ENCODE results near the gene TTPAL. TPM values are rescaled to one million over a fixed set of nuclear protein-coding genes. Genes with fewer than 3 reads are reported as not detected.

The TTPAL gene
- total RNA-seq, 1 experiment from 2014 or later = 8.8 TPM

DNA sequence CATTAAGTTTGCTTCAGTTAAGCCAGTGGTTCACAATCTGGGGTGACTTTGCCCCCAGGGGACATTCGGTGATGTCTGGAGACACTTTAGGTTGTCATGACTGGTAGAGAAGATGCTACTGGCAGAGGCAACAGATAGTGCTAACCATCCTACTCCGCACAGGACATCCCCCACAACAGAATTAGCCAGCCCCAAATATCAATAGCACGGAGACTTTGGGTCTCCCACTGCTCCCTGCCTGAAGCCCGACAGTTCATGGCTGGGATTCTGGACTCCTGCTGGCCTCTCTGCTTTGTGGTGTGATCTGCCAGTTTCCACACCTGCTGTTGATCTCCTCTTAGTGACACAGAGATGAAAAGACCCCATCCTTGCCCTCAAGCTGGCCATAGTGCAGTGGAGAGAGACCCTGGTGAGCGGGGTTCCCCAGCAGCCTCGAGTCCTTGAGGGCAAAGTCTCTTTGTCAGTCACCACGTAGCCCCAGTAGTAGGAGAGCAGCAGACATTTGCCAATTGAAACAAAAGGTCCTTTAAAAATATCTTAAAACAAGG lies 24.7 kb upstream of the TTPAL start:
- Histone ChIP-seq H3K4me1 (replicated peaks) (peaks cover 6% of the 10 kb centered on the region), H3K27me3 (replicated peaks) (no peaks in the 10 kb centered on the region), H3K27ac (no peak overlapping the region), H3K36me3 (no peaks in the 10 kb centered on the region), H3K4me3 (no peak overlapping the region), H3K9me3 (replicated peaks) (no peaks in the 10 kb centered on the region)
- DNase-seq (ENCODE audit: low read depth in 1 of 2, low spot score in 2 of 2) = no peak

- DNase-seq (ENCODE audit: low read depth in 1 of 2, low spot score in 2 of 2) = no peak
Measured at GRCh38 chr20:44454306-44454963, 21.2 kb upstream of the TTPAL start.

GRCh38 chr20:44455126-44455525 lies 20.5 kb upstream of the TTPAL start:
- Histone ChIP-seq H3K9me3 (replicated peaks) (no peaks in the 10 kb centered on the region), H3K36me3 (no peaks in the 10 kb centered on the region), H3K4me3 (no peak overlapping the region), H3K27me3 (replicated peaks) (no peaks in the 10 kb centered on the region), H3K27ac (no peak overlapping the region), H3K4me1 (replicated peaks) (peaks cover 6% of the 10 kb centered on the region)
- DNase-seq (ENCODE audit: low read depth in 1 of 2, low spot score in 2 of 2) = no peak

More at GRCh38 chr20:44454306-44454963, 21.2 kb upstream of the TTPAL start:
- H3K27me3 ChIP-seq (replicated peaks) = no peaks in the 10 kb centered on the region
- no peaks in the 10 kb centered on the region for H3K36me3 ChIP-seq
- no peak overlapping the region for H3K4me3 ChIP-seq
- no peak overlapping the region for H3K27ac ChIP-seq
- H3K4me1 ChIP-seq (replicated peaks) = peaks cover 6% of the 10 kb centered on the region
- H3K9me3 ChIP-seq (replicated peaks) = no peaks in the 10 kb centered on the region

DNA sequence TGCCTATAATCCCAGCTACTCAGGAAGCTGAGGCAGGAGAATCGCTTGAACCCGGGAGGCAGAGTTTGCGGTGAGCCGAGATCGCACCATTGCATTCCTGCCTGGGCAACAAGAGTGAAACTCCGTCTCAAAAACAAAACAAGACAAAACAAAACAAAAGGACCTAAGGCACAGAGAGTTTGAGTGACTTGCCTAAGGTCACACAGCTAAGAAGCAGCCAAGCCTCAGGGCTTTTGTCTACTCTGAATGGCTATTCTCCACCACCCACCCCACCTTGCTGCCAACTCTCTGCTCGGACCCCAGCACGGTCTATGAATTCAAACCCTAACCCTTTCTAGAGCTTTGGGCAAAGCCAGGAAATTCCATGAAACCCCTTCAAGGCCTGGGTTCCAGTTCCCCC lies 19.1 kb upstream of the TTPAL start:
- Histone ChIP-seq H3K4me1 (replicated peaks) (no peaks in the 10 kb centered on the region), H3K27me3 (replicated peaks) (no peaks in the 10 kb centered on the region), H3K9me3 (replicated peaks) (no peaks in the 10 kb centered on the region), H3K27ac (no peak overlapping the region), H3K36me3 (no peaks in the 10 kb centered on the region), H3K4me3 (no peak overlapping the region)
- DNase-seq (ENCODE audit: low read depth in 1 of 2, low spot score in 2 of 2) = no peak

DNA sequence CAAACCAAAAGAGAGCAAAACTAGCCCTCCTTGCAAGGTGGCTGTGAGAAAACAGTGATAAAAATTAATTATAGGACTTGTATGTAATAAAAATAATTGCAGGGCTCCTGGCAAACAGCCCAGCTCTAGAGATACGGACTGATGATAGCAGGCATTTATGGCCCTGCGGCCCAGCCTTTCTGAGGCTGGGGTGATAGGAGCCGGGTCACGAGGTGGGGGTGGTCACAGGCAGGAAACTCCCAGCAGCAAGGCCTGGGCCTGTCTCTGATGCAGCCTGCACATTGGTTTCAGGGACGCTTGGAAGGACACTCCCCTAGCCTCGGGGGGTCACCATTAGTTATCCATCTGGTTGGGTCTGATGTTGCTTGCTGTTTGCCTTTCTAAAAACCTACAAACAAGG lies 18.7 kb upstream of the TTPAL start:
- H3K27ac ChIP-seq = no peak overlapping the region
- no peaks in the 10 kb centered on the region for H3K36me3 ChIP-seq
- no peaks in the 10 kb centered on the region for H3K27me3 ChIP-seq (replicated peaks)
- DNase-seq (ENCODE audit: low read depth in 1 of 2, low spot score in 2 of 2) = no peak
- no peak overlapping the region for H3K4me3 ChIP-seq
- H3K4me1 ChIP-seq (replicated peaks) = no peaks in the 10 kb centered on the region
- H3K9me3 ChIP-seq (replicated peaks) = no peaks in the 10 kb centered on the region

GRCh38 chr20:44459271-44459670 lies 16.4 kb upstream of the TTPAL start:
- H3K36me3 ChIP-seq = no peaks in the 10 kb centered on the region
- no peaks in the 10 kb centered on the region for H3K9me3 ChIP-seq (replicated peaks)
- no peak overlapping the region for H3K4me3 ChIP-seq
- H3K27ac ChIP-seq = no peak overlapping the region
- no peaks in the 10 kb centered on the region for H3K4me1 ChIP-seq (replicated peaks)
- H3K27me3 ChIP-seq (replicated peaks) = no peaks in the 10 kb centered on the region
- no peak for DNase-seq (ENCODE audit: low read depth in 1 of 2, low spot score in 2 of 2)

GRCh38 chr20:44460795-44461141 lies 14.9 kb upstream of the TTPAL start:
- no peak overlapping the region for H3K27ac ChIP-seq
- H3K4me3 ChIP-seq = no peak overlapping the region
- DNase-seq (ENCODE audit: low read depth in 1 of 2, low spot score in 2 of 2) = peak in 1 of 2 experiments; percentile 25
- no peaks in the 10 kb centered on the region for H3K9me3 ChIP-seq (replicated peaks)
- no peaks in the 10 kb centered on the region for H3K27me3 ChIP-seq (replicated peaks)
- H3K4me1 ChIP-seq (replicated peaks) = no peaks in the 10 kb centered on the region
- H3K36me3 ChIP-seq = no peaks in the 10 kb centered on the region

GRCh38 chr20:44461142-44461802 lies 14.4 kb upstream of the TTPAL start:
- H3K4me3 ChIP-seq = no peak overlapping the region
- no peaks in the 10 kb centered on the region for H3K27me3 ChIP-seq (replicated peaks)
- no peak for DNase-seq (ENCODE audit: low read depth in 1 of 2, low spot score in 2 of 2)
- no peaks in the 10 kb centered on the region for H3K9me3 ChIP-seq (replicated peaks)
- H3K36me3 ChIP-seq = no peaks in the 10 kb centered on the region
- no peak overlapping the region for H3K27ac ChIP-seq
- no peaks in the 10 kb centered on the region for H3K4me1 ChIP-seq (replicated peaks)

GRCh38 chr20:44461803-44462174 lies 13.9 kb upstream of the TTPAL start:
- Histone ChIP-seq H3K27ac (no peak overlapping the region), H3K27me3 (replicated peaks) (no peaks in the 10 kb centered on the region), H3K9me3 (replicated peaks) (no peaks in the 10 kb centered on the region), H3K36me3 (no peaks in the 10 kb centered on the region), H3K4me3 (no peak overlapping the region), H3K4me1 (replicated peaks) (no peaks in the 10 kb centered on the region)
- no peak for DNase-seq (ENCODE audit: low read depth in 1 of 2, low spot score in 2 of 2)

DNA sequence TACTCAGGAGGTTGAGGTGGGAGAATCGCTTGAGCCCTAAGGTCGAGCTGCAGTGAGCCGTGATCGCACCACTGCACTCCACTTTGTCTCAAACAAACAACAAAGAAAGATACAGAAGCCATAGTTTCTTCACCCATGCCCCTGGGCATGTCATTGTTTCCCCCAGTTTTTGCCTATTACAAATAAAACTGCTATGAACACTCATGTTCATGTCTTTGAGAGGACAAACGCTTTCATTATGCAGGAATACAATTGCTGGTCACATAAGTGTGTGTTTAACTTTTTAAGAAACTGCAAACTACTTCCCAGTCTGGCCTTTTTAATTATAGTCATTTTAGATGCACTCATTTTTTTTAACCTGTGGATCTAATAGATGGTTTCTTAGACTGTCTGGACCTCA lies 12.2 kb upstream of the TTPAL start:
- DNase-seq (ENCODE audit: low read depth in 1 of 2, low spot score in 2 of 2) = no peak
- H3K27ac ChIP-seq = no peak overlapping the region
- no peaks in the 10 kb centered on the region for H3K9me3 ChIP-seq (replicated peaks)
- no peak overlapping the region for H3K4me3 ChIP-seq
- H3K36me3 ChIP-seq = no peaks in the 10 kb centered on the region
- H3K4me1 ChIP-seq (replicated peaks) = no peaks in the 10 kb centered on the region
- H3K27me3 ChIP-seq (replicated peaks) = peaks cover 1% of the 10 kb centered on the region; the same call in 1 of the 2 replicates

DNA sequence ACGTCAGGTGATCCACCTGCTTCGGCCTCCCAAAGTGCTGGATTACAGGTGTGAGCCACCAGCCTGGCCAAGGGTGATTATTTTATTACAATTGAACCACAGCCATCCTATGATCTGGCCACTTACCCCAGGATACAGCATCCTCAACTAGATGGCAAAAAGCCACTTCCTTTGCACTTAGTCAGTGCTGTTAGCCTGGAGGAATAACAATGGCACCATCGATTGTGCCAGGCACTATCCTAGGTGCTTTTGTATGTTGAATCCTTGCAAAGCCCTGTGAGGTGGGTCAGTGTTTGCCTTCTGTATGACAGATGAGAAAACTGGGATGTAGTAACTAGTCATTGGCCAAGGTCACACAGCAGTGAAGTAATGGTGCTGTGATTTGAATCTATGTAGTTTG lies 11.2 kb upstream of the TTPAL start:
- H3K27ac ChIP-seq = no peak overlapping the region
- H3K4me3 ChIP-seq = no peak overlapping the region
- H3K27me3 ChIP-seq (replicated peaks) = peaks cover 5% of the 10 kb centered on the region; the same call in 1 of the 2 replicates
- no peak for DNase-seq (ENCODE audit: low read depth in 1 of 2, low spot score in 2 of 2)
- H3K4me1 ChIP-seq (replicated peaks) = no peaks in the 10 kb centered on the region
- no peaks in the 10 kb centered on the region for H3K9me3 ChIP-seq (replicated peaks)
- H3K36me3 ChIP-seq = no peaks in the 10 kb centered on the region

DNA sequence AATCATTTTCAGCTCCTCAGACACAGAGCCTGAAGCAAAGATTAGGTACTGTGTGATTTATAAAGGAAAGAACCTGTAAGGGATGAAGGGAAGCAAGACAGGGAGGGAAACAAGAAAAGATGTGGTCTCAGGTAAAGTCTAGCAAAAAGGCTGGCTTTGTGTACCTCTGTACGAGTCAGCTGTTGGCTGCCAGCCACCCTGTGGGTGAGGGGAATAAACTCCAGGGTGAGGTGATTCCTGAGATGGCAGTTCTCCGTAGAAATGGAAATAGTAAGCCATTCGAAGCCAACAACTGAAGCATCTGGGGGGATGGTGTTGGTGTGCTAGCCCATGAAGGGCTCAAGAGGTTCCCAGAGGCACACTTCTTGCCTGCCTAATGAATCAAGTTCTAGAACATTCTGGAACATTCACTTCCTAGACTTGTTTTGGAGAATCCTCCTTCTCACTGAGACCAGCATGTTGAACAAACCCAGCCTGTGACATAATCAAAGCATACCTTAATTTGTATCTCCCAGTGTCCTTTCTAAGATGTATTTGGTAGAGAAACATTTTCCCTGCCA lies 10.6 kb upstream of the TTPAL start:
- DNase-seq (ENCODE audit: low read depth in 1 of 2, low spot score in 2 of 2) = no peak
- no peak overlapping the region for H3K4me3 ChIP-seq
- H3K4me1 ChIP-seq (replicated peaks) = no peaks in the 10 kb centered on the region
- no peaks in the 10 kb centered on the region for H3K9me3 ChIP-seq (replicated peaks)
- H3K27ac ChIP-seq = no peak overlapping the region
- H3K27me3 ChIP-seq (replicated peaks) = peaks cover 5% of the 10 kb centered on the region; the same call in 1 of the 2 replicates
- no peaks in the 10 kb centered on the region for H3K36me3 ChIP-seq

DNA sequence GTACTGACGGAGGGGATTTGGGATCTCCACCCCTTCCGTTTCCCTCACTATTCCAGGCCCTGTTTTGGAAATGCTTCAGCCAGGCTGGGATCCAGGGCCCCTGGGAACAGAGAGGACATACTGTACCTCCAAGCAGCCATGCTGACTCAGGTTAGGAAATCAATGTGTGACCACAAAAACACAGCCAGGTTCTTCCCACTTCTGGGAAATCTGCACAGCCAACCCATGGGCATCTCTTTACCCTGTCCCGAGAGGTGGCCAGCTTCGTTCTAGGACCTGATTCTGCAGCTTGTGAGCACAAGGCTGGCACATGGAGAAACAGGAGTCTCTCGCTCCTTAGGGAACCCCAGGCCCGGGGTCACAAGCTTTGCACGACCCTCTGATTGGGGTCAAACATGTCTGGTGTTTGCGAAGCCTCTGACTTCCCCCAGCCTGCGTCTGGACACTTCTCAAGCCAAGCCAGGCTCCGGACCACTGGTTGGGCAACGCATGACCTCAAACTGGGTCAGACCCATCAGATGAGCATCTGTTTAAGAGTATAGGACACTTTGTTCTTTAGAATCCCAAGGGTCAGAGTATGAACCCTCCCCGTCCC lies 8.3 kb upstream of the TTPAL start:
- H3K27me3 ChIP-seq (replicated peaks) = peaks cover 5% of the 10 kb centered on the region; the same call in 1 of the 2 replicates
- H3K4me1 ChIP-seq (replicated peaks) = no peaks in the 10 kb centered on the region
- H3K9me3 ChIP-seq (replicated peaks) = no peaks in the 10 kb centered on the region
- H3K4me3 ChIP-seq = no peak overlapping the region
- H3K27ac ChIP-seq = no peak overlapping the region
- no peak for DNase-seq (ENCODE audit: low read depth in 1 of 2, low spot score in 2 of 2)
- H3K36me3 ChIP-seq = no peaks in the 10 kb centered on the region
